ENCODE data around the gene NSUN7.
"Not testable (repeated sequence)": the region's sequence is repeated elsewhere in the genome, so short reads cannot be mapped to it uniquely, and the experiment has no call there.

Gene NSUN7

GRCh38 chr4:40812386-40812785 is 62.6 kb downstream of the NSUN7 start:
- H3K36me3 Mint-ChIP-seq = no peaks in the 10 kb centered on the region
- no peak for DNase-seq
- no peaks in the 10 kb centered on the region for H3K9me3 Mint-ChIP-seq
- peaks cover 9% of the 10 kb centered on the region for H3K27me3 Mint-ChIP-seq
- H3K27ac Mint-ChIP-seq = no peak overlapping the region
- H3K4me3 Mint-ChIP-seq = no peak overlapping the region
- no peaks in the 10 kb centered on the region for H3K4me1 Mint-ChIP-seq
- CTCF ChIA-PET = no interaction called here

DNA sequence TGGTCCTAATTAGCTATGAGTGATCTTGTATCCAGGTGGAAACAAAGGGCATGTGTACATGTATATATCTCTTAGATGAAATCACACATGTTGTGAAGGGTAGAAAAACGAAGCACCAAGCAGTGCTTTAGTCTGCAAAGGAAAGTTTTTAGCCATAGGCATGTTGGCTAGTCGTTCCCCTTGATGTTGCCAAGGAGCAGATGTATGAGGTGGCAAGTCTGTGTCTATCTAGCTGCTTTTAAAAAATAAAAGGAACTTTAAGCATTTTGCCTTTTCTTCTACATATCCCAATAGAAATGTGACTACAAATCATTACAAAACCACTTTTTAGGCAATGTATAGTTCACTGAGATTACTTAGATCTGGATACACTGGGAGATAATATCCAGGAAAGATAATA is 63.1 kb downstream of the NSUN7 start:
- DNase-seq = no peak
- Mint-ChIP-seq H3K4me1 (no peaks in the 10 kb centered on the region), H3K27me3 (peaks cover 9% of the 10 kb centered on the region), H3K36me3 (no peaks in the 10 kb centered on the region), H3K27ac (no peak overlapping the region), H3K4me3 (no peak overlapping the region), H3K9me3 (no peaks in the 10 kb centered on the region)
- CTCF ChIA-PET = no interaction called here

GRCh38 chr4:40817157-40817556 is 67.4 kb downstream of the NSUN7 start:
- not testable (repeated sequence) for H3K9me3 Mint-ChIP-seq, DNase-seq
- CTCF ChIA-PET = interaction anchor here (1.4 kb wide), 1 partner anchor 24 kb away, joined by 3 read pairs; no protein-coding TSS in a partner anchor

GRCh38 chr4:40820101-40820500 is 70.3 kb downstream of the NSUN7 start:
- Mint-ChIP-seq H3K27ac (no peak overlapping the region), H3K36me3 (no peaks in the 10 kb centered on the region), H3K27me3 (peaks cover 4% of the 10 kb centered on the region), H3K4me1 (no peaks in the 10 kb centered on the region), H3K4me3 (no peak overlapping the region), H3K9me3 (no peaks in the 10 kb centered on the region)
- CTCF ChIA-PET = no interaction called here
- DNase-seq = no peak

More at GRCh38 chr4:40817157-40817556, 67.4 kb downstream of the NSUN7 start:
- H3K27ac Mint-ChIP-seq, H3K4me1 Mint-ChIP-seq, H3K36me3 Mint-ChIP-seq, H3K27me3 Mint-ChIP-seq, H3K4me3 Mint-ChIP-seq: not testable (repeated sequence)

DNA sequence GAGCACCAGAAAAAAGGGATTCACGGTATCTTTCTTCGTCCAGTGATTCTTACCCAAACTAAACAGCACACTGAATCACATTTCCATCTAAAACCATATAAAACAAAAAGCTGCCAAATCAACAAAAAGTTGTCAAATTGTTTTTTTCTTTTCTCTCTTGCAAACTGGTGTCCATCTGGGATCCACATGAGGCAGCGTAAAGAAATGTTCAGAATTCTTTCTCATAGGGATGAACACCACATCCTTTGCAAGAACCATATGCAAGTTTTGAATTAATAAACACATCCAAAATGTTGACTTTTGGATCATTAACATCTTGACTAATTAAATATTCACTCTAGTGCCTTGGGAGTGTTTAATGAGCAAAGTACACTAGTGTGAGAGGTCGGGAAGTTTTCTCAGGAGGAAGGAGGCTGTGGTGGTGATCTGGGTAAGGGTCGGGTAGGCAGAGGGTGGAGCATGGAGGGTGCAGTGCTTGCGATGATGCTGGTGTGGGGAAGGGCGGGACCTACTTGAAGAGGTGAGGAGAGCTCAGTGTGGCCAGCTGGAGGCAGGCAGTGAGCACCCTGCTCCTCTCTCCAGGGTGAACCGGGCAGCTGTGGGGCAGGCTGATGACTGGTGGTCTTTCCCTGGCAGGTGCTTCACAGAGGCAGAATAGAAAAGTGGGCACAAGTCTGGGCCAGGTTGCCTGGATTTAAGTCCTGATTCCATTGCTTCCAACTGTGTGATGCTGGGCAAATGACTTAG is 72.8 kb downstream of the NSUN7 start:
- Mint-ChIP-seq H3K4me3 (no peak overlapping the region), H3K4me1 (peaks cover 4% of the 10 kb centered on the region), H3K27me3 (peaks cover 8% of the 10 kb centered on the region), H3K9me3 (no peaks in the 10 kb centered on the region), H3K27ac (no peak overlapping the region), H3K36me3 (no peaks in the 10 kb centered on the region)
- CTCF ChIA-PET = no interaction called here
- DNase-seq = no peak

DNA sequence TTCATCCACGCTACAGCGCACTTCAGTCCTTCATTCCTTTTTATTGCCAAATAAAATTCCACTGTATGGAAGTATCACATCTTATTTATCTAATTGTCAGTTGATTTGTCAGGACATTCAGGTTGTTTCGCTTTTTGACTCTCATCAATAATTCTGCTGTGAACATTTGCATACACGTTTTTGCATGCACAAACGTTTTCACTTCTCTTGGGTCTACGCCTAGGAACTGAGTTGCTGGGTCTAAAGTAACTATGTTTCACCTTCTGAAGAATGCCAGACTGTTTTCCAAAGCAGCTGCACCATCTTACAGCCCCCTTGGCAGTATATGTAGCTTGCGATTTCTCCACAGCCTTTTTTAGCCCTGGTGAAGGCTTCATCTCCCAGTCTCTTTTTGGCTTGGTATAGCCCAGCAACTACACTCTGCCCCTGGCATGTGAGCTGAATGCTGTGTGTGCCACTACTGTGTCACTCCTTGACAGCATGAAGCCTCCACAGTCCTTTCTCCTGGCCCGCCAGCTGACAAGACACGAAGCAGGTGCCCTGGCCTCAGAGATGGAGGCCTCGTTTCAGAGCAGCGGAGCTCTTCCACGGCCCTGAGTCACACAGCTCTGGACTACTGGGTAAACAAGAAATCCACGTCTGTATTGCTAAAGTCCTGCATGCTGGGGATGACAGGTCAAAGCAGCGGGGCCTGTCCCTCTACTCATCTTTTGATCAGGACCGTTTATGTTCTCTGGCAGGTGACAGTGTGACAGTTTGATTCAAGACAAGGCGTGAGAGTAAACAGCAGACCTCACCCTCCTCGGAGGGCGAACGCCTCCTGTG is 75.5 kb downstream of the NSUN7 start:
- Mint-ChIP-seq H3K4me1 (peaks cover 4% of the 10 kb centered on the region), H3K9me3 (no peaks in the 10 kb centered on the region), H3K36me3 (no peaks in the 10 kb centered on the region), H3K27ac (no peak overlapping the region), H3K4me3 (no peak overlapping the region), H3K27me3 (peaks cover 10% of the 10 kb centered on the region)
- DNase-seq = no peak
- CTCF ChIA-PET = interaction anchor here (0.7 to 1.6 kb wide), 2 partner anchors 16 to 18 kb away, joined by 4 to 6 read pairs; no protein-coding TSS in a partner anchor

DNA sequence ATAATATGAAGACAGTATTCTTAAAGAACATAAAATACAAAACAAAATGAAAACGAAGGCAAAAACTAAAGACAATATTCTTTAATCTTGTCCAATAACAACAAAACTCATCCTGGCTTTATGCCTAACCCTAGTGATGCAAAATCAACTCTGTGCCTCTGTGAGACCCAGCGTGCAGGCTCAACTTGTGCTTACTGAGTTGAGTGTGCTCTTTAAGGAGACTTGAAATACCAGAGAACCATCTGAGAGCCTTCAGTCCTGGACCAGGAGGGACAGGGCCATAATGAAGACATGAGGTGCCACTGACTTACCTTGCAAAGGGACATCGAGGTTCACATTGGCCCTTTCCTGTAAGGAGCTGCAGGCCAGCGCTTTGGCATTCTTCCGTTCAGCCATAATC is 77.1 kb downstream of the NSUN7 start:
- no peak for DNase-seq
- H3K4me3 Mint-ChIP-seq = no peak overlapping the region
- H3K9me3 Mint-ChIP-seq = no peaks in the 10 kb centered on the region
- peaks cover 12% of the 10 kb centered on the region for H3K27me3 Mint-ChIP-seq
- no peak overlapping the region for H3K27ac Mint-ChIP-seq
- peaks cover 4% of the 10 kb centered on the region for H3K4me1 Mint-ChIP-seq
- CTCF ChIA-PET = no interaction called here
- no peaks in the 10 kb centered on the region for H3K36me3 Mint-ChIP-seq

DNA sequence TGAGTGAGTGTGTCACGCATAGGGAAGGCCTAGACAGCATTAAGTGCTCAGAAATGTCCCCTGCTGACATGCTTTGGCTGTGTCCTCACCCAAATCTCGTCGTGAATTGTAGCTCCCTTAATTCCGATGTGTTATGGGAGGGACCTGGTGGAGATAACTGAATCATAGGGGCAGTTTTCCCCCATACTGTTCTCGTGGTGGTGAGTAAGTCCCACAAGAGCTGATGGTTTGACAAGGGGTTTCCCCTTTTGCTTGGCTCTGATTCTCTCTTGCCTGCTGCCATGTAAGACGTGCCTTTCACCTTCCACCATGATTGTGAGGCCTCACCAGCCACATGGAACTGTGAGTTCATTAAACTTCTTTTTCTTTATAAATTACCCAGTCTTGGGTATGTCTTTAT is 78.0 kb downstream of the NSUN7 start:
- peaks cover 4% of the 10 kb centered on the region for H3K4me1 Mint-ChIP-seq
- no peak overlapping the region for H3K4me3 Mint-ChIP-seq
- H3K9me3 Mint-ChIP-seq = no peaks in the 10 kb centered on the region
- DNase-seq = no peak
- H3K27ac Mint-ChIP-seq = no peak overlapping the region
- CTCF ChIA-PET = no interaction called here
- peaks cover 9% of the 10 kb centered on the region for H3K27me3 Mint-ChIP-seq
- no peaks in the 10 kb centered on the region for H3K36me3 Mint-ChIP-seq

- Mint-ChIP-seq H3K27me3 (peaks cover 8% of the 10 kb centered on the region), H3K27ac (no peak overlapping the region), H3K36me3 (no peaks in the 10 kb centered on the region), H3K4me1 (peaks cover 4% of the 10 kb centered on the region), H3K4me3 (no peak overlapping the region), H3K9me3 (no peaks in the 10 kb centered on the region)
- no peak for DNase-seq
- CTCF ChIA-PET = no interaction called here
These were observed 78.9 kb downstream of the NSUN7 start for GRCh38 chr4:40828661-40829060.

GRCh38 chr4:40829586-40829985 is 79.8 kb downstream of the NSUN7 start:
- CTCF ChIA-PET = interaction anchor here (2.0 kb wide), 1 partner anchor 12 kb away, joined by 9 read pairs; no protein-coding TSS in a partner anchor
- Mint-ChIP-seq H3K4me1 (peaks cover 4% of the 10 kb centered on the region), H3K36me3 (no peaks in the 10 kb centered on the region), H3K27me3 (peaks cover 8% of the 10 kb centered on the region), H3K27ac (no peak overlapping the region), H3K9me3 (no peaks in the 10 kb centered on the region), H3K4me3 (no peak overlapping the region)
- no peak for DNase-seq

DNA sequence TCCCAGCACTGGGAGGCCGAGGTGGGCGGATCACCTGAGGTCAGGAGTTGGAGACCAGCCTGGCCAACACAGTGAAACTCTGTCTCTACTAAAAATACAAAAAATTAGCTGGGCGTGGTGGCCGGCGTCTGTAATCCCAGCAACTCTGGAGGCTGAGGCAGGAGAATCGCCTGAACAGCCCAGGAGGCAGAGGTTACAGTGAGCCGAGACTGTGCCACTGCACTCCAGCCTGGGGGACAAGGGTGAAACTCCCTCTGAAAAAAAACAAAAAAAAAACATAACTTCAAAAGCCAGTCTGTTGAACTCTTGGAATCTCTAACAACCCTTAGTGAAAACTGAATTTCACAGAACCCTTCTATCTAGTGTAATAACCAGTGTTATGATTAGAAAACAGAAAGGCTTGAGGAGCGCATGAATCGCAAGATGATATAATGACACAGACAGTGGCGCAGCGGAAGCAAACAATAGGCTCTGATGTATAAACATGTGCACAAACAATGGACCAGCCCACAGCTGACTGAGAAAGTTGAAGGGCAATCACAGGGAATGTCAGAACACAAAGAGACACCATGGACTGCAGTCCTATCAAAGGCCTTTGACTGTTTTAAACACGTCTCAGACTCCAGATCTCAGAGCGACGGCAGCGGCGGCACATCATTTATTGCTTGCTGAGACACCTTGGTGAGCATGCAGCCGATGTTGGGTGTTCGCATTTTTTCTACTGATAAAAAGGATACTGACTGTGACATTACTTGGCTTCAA is 81.6 kb downstream of the NSUN7 start:
- CTCF ChIA-PET = interaction anchor here (1.2 to 2.0 kb wide), 2 partner anchors 10 kb away, joined by 3 to 9 read pairs; no protein-coding TSS in a partner anchor
- H3K27ac Mint-ChIP-seq = no peak overlapping the region
- H3K4me1 Mint-ChIP-seq = no peaks in the 10 kb centered on the region
- DNase-seq = no peak
- no peaks in the 10 kb centered on the region for H3K36me3 Mint-ChIP-seq
- peaks cover 15% of the 10 kb centered on the region for H3K27me3 Mint-ChIP-seq
- no peaks in the 10 kb centered on the region for H3K9me3 Mint-ChIP-seq
- no peak overlapping the region for H3K4me3 Mint-ChIP-seq

GRCh38 chr4:40832175-40832574 is 82.4 kb downstream of the NSUN7 start:
- Mint-ChIP-seq H3K27ac (no peak overlapping the region), H3K36me3 (no peaks in the 10 kb centered on the region), H3K4me3 (no peak overlapping the region), H3K4me1 (no peaks in the 10 kb centered on the region), H3K27me3 (peaks cover 15% of the 10 kb centered on the region), H3K9me3 (no peaks in the 10 kb centered on the region)
- DNase-seq = no peak
- CTCF ChIA-PET = interaction anchor here (1.2 kb wide), 1 partner anchor 9 kb away, joined by 3 read pairs; no protein-coding TSS in a partner anchor

GRCh38 chr4:40833212-40833611 is 83.5 kb downstream of the NSUN7 start:
- H3K27me3 Mint-ChIP-seq = peaks cover 11% of the 10 kb centered on the region
- CTCF ChIA-PET = no interaction called here
- no peak for DNase-seq
- no peak overlapping the region for H3K4me3 Mint-ChIP-seq
- H3K4me1 Mint-ChIP-seq = no peaks in the 10 kb centered on the region
- H3K9me3 Mint-ChIP-seq = no peaks in the 10 kb centered on the region
- no peak overlapping the region for H3K27ac Mint-ChIP-seq
- no peaks in the 10 kb centered on the region for H3K36me3 Mint-ChIP-seq

Data from activated naive CD4-positive, alpha-beta T cell treated with anti-CD3 and anti-CD28 coated beads, Interleukin-2, amount 10 ng/mL, durations not matched to agents 7 days and 5 days (primary cell).